CD4-positive, alpha-beta T cell treated with Interleukin-17A for 1 hour (primary cell): ENCODE measurements around the gene MEIOSIN.

Source experiments
- DNase-seq: peaks from one replicate; pipeline ENCODE4 v3.0.0-alpha.2; 2020

MEIOSIN gene

DNA sequence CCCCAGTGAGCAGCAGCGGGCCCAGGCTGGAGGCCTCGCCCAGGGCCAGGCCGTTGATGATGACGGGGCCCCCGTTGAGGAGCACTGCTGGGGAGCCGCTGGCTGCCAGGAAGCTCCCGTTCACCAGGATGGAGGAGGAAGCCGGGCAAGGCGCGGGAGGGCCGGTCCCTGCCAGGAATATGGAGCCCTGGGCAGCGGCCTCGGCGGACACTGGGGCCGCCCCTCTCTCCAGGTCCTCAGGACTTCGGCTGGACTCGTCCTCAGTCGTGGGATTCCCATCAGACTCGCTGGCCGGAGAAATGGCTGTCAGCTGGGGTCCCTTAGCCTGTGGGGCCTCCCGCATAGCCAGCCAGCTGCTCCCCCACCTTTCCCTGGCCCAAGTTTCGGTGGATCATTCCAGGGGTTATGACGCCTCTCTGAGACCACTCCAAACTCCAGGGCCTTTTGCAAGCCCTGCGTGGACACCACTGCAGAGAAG, 33.7 kb downstream of the MEIOSIN start:
- no peak for DNase-seq

DNA sequence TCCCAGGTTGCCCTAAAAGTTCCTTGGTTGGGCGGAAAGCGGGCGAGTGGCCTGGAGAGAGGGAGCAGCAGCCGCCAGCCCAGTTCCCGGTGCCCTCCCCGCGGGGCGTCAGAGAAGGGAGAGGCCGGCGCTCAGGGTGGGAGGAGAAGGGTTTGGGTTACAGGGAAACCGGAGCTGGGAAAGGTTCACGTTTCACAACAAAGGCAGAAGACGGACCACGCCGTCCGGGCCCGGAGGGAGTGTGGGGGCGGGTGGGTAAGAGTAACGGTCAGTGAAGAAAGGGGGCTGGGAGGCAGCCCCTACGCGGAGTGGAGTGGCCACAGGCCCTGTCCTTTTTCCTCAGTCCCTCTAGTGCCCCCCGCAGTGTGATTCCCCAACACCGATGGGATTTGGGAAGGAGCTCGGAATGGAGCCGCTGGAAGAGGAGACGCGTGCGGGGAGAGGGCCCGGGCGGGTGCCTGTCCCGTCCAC, 34.2 kb downstream of the MEIOSIN start:
- no peak for DNase-seq

DNA sequence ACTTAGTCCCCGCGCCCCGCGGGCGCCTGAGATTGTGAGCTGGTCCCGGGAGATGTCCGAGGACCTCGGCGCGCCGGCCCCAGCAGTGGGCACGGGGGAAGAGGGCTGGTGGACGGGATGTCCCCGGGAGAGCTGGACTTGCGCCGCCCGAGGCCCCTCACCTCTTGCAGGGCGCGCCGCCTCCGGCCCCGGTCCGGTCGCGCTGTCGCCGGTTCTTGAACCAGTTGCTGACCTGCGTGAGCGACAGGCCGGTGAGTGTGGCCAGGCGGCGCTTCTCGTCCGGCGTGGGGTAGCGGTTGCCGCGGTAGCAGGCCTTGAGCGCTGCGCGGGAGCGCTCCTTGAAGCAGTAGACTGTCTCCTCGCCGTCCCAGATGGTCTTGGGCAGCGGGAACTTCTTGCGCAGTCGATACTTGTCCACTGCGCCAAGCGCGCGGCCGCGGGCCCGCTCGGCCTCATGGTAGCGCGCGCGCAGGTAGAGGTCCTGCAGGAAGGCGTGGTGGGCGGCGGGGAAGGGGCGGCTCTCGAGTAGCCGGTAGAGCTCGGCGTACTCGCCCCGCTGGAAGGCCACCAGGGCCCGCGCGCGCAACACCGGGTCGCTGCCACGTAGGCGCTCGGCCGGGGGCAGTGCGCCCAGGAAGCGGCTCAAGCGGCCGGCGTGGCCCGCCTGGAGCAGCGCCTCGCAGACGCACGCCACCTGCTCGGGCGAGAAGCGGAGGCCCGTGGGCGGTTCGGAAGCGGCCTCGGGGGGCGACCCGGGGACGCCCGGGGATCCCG, 34.8 kb downstream of the MEIOSIN start:
- no peak for DNase-seq

DNA sequence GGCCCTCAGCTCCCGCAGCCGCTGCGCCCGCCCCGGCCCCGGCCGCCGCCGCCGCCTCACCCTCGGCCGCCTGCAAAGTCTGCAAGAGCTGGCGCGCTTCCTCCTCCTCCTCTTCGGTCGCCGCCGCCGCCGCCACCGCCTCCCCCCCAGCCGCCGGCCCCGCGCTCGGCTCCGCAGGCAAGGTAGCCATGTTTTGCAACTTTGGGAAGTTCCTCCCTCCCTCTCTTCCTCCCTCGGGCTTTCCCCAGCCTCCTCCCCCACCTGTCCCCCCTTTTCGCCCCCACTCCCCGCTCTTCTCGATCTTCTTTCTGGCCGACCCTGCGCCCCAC, 35.4 kb downstream of the MEIOSIN start:
- DNase-seq, result peak; percentile 47

DNA sequence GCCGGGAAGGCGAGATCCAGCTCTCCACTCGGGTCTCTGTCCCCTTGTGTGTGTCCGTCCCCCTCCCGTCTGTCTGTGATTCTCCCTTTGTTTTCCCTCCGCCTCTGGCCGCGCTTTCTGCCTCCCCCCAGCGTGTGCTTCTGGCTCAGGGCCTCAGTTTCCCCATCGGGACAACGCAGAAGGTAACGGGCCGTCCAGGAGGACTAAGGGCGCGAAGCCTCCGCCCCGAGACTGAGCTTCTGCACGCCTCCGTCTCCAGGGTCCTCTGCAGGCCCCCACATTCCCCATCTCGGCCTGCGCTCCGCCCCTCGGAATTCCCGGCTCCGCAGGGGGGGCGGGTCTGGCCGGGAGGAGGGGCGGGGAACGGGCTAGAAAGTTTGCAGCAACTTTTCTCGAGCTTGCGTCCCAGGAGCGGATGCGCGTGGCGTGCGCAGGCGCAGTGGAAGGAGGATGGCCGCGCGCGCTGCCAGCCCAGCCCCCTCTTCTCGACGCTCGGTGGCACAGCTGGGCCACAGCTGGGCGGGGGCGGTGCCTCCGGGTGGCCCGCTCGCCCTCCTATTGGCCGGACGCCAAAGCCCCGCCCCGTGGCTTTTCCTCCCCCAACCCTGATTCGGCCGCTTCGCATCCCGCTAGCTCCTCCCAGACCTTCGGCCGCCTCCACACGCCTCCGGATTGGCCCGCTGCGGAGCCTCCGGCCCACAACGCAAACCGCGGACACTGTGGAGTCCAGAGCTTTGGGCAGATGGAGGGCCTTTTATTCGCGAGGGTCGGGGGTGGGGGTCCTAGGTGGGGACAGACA, 35.9 kb downstream of the MEIOSIN start, which contains the start of gene SIX5:
SIX5 (minus strand) TSS at position 269 of the 799 bp plus-strand sequence. CDS start 408 bp downstream, outside the sequence.
- peak; percentile 96 for DNase-seq

DNA sequence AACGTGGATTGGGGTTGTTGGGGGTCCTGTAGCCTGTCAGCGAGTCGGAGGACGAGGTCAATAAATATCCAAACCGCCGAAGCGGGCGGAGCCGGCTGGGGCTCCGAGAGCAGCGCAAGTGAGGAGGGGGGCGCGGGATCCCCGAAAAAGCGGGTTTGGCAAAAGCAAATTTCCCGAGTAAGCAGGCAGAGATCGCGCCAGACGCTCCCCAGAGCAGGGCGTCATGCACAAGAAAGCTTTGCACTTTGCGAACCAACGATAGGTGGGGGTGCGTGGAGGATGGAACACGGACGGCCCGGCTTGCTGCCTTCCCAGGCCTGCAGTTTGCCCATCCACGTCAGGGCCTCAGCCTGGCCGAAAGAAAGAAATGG, 36.6 kb downstream of the MEIOSIN start:
- no peak for DNase-seq

DNA sequence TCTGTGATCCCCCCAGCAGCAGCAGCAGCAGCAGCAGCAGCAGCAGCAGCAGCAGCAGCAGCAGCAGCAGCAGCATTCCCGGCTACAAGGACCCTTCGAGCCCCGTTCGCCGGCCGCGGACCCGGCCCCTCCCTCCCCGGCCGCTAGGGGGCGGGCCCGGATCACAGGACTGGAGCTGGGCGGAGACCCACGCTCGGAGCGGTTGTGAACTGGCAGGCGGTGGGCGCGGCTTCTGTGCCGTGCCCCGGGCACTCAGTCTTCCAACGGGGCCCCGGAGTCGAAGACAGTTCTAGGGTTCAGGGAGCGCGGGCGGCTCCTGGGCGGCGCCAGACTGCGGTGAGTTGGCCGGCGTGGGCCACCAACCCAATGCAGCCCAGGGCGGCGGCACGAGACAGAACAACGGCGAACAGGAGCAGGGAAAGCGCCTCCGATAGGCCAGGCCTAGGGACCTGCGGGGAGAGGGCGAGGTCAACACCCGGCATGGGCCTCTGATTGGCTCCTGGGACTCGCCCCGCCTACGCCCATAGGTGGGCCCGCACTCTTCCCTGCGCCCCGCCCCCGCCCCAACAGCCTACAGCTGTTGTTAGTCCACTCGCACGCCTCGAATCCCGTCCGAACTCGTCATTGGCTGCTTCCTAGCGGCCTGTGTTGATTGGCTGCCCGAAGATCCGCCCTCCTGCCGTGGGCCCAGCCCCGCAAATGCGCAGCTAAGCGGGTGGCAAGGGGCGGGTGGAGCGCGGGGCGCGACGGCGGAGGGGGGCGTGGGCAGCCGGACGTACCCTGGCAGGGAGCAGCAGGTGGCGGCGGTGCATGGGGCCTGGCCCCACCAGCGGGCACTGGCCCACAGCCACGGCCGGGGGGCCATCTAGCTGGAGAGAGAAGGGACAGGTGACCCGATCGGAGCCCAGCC, 37.2 kb downstream of the MEIOSIN start:
- peak; percentile 91 for DNase-seq

DNA sequence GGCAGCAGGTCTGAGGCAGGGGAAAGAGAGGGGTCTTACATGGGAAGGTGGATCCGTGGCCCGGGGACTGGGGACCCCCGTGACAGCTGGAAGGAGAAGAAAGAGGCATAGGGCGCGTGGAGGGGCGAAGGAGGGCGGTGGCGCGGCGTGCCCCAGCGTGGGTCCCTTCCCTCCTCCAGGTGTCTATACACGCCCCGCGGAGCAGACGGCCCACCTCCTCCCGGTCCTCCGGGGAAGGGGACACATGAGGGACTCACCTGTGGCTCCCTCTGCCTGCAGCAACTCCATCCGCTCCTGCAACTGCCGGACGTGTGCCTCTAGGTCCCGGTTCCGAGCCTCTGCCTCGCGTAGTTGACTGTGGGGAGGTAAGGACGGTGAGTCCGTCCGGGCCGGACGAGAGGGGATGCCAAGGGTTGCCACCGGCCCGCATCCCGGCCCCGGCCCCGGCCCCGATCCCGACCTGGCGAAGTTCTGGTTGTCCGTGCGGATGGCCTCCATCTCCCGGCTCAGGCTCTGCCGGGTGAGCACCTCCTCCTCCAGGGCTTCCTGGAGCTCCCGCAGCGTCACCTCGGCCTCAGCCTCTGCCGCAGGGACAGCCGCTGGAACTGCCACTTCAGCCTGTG, 38.2 kb downstream of the MEIOSIN start:
- DNase-seq, result no peak

DNA sequence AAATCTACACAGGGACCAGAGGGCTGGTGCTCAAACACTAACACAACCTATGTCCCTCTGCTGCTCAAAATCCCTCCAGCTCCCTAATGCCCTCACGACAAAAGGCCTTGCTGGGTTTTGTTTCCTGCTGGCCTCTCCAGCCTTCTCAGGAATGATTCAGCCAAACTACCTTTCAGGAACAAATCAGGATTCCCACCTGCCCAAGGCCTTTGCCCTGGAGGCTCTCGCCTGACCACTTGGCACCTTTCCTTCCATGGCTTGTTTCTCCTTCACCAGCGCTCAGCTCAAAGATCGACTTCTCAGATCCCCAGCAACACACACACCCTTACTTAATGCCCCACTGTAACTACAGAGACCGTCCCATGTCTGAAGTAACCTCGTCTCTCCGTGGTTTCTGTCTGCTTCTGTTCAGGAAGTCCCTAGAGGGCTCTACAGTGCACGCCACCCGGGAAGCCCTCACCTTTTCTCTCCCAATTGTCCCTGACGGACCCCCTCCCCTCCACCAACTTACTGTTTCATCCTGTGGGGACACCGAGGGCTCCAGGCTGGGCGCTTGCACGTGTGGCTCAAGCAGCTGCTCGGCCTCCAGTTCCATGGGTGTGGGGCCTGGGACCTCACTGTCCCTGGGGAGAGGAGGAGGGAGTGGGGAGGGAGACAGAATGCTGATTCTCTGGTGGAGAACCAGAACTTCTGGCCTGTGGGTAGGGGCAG, 39.0 kb downstream of the MEIOSIN start:
- no peak for DNase-seq

DNA sequence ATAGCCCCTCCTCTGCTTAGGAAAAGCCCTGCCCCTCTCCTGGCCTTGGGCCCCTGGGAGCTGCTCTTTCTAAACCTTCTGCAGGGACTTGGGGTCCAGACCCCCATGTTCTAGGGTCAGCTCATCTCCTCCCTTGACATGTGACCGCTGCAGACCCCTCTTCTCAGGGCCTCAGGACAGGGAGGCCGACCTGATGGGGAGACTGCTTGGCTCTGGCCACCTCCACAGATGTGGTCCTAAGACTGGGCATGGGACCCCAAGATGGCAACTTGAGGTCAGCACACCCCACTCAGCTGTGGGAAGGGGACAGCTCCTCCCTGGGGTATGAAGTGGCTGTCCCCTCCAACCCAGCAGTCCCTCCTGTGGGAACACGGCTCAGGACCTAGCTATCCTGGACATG, 39.7 kb downstream of the MEIOSIN start:
- DNase-seq, result no peak

DNA sequence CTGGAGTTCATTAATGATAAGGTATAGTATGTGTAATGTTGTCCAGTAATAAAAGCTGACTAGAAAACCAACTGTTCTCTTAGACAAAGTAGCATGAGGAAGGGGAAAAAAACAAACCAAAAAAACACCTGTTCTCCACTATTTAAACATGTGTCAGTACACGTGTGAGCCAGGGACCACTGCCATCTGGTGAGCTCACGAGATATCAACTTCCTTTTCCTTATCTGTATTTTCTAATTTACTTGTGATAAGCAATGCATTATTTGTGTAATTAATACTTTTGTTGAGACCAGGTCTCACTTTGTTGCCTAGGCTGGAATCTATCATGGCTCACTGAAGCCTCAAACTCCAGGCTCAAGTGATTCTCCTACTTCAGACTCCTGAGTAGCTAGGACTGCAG, 40.1 kb downstream of the MEIOSIN start:
- no peak for DNase-seq

DNA sequence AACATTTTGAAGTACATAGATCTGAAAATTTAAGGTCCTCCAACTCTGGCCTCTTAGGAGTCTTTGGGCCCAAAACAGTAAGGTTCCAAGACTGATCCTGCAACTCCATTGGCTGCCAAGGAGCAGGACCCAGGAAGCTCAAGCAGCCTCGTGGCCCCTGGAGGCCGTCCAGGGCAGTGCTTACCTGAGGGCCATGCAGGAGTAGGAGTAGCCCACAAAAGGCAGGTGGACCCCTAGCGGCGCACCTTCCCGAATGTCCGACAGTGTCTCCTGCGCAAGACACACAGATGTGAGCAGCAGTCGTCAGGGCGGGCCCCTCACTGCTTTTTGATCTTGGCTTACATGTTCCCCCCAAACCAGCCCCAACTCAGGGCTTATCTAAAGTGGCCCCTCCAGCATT, 41.5 kb downstream of the MEIOSIN start:
- DNase-seq, result no peak

DNA sequence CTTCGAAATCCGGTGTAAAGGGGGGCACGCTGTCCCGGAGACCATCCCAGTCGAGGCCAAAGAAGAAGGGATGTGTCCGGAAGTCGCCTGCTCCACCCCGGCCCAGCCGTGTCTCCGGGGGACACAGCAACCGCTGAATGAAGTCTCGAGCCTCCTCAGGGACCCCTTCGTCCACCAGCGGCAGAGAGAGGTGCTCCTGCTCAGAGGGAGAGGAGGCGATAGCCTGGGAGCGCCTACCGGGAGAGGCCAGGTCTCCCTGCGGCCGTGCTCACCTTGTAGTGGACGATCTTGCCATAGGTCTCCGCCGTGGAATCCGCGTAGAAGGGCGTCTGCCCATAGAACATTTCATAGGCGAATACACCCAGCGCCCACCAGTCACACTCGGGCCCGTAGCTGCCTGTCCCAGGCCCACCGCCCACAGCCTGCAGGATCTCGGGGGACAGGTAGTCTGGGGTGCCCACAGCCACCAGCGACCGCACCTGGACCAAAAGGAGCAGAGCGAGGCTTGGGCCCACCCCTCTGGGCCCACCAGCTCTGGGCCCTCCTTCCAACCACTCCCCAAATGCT, 44.2 kb downstream of the MEIOSIN start:
- DNase-seq, result no peak

DNA sequence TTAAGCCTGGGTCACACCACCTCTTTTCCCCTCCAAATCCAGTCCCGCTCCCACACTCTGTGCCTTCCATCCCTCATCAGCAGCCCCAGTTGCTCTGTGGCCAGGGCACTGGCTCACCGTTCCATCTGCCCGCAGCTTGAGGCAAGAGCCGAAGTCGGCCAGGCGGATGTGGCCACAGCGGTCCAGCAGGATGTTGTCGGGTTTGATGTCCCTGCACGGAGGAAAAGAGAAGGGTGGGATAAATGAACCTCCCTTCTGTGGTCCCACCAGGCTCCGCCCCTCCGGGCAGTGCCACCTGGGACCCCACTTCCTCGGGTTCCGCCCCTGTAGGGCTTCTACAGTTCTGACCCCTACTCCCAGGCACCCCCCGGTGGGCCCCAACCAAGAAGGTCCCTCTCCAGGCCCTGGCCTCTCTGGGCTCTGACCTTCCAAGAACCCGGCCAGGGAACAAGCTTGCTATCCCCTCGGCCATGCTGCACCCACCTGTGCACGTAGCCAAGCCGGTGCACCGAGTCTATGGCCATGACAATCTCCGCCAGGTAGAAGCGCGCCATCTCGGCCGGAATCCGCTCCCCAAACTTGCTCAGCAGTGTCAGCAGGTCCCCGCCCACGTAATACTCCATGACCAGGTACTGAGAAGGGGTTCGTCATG, 44.9 kb downstream of the MEIOSIN start:
- DNase-seq, result no peak

DNA sequence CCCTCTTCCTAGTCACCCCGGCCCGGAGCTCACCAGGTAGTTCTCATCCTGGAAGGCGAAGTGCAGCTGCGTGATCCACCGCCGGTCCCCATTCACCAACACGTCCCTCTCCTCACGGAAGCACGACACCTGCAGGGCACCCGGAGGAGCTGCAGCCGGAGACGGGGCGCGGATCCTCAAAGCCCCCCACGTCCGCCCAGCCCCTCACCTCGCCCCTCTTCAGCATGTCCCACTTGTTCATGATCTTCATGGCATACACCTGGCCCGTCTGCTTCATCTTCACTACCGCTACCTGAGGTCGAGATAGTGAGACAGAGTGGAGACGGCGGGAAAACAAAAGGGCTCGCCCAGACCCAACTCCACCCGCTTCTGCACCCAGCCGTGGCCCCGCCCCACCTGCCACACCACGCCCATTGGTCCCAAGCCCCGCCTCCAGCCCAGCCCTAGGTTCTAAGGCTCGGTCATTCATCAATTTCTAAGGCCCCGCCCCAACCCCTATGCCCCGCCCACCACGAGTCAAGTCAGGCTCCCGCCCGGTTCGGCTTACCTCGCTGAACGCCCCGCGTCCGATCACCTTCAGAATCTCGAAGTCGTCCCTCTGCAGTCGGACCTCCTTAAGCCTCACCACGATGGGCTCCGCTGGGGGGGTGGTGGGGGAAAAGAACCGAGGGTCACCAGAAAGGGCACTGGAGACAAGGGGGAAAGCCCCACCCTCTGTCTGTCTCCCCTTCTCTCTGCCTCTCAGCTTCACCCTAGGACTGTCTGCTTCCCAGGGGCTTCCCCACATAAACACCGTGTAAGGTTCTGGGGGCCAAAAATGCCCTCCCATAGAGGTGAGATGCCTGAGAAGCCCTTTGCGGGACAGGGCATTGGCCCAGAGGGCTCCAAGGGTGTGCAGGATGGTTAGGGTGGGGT, 46.2 kb downstream of the MEIOSIN start:
- peak; percentile 90 for DNase-seq

DNA sequence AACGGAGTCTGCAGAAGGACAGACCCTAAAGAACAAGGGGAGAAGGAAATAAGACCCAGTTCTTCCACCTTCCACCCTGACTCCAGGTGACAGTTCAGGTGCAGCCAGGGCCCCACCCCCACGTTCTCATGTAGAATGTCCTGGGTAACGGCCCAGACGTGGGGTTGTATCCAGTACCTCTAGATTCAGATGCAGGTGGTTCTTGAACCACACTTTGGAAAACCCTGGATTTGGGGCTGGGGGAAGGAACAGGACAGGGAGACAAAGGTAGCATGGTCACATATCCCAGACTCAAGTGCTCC, 46.9 kb downstream of the MEIOSIN start:
- DNase-seq, result no peak

DNA sequence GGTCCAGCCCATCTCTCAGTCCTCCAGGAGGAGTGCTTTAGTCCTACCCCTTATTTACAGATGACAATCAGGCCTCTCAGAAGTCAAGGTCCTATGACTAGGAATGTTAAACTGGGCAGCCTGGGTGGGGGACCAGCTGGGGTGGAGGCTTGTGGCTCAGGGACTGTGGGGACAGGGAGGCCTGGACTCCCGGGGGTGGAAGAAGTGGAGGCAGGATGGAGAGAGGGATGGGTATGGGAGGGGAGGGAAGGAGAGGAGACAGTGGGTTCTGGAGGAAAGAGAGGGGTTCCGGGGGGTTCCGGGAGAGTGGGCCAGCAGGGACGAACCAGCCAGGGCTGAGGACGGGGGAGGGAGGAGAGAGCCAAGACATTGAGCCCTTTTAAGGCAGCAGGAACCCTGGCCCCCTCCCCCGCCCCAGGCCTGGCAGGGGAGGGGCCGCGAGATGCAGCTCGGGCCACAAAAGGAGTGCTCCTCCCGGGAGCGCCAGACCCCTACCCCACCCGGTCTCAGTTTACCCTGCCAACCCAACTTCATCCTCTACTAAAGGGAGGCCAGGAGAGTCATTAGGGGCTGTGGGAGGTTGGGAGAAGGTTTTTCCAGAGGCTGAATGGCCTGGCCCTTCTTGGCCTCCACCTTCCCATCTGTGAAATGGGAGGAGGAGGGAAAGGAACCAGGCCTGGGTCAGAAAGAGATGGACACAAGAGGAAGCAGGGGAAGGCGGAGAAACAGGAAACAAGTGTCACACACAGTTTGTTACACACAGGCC, 47.4 kb downstream of the MEIOSIN start:
- no peak for DNase-seq

DNA sequence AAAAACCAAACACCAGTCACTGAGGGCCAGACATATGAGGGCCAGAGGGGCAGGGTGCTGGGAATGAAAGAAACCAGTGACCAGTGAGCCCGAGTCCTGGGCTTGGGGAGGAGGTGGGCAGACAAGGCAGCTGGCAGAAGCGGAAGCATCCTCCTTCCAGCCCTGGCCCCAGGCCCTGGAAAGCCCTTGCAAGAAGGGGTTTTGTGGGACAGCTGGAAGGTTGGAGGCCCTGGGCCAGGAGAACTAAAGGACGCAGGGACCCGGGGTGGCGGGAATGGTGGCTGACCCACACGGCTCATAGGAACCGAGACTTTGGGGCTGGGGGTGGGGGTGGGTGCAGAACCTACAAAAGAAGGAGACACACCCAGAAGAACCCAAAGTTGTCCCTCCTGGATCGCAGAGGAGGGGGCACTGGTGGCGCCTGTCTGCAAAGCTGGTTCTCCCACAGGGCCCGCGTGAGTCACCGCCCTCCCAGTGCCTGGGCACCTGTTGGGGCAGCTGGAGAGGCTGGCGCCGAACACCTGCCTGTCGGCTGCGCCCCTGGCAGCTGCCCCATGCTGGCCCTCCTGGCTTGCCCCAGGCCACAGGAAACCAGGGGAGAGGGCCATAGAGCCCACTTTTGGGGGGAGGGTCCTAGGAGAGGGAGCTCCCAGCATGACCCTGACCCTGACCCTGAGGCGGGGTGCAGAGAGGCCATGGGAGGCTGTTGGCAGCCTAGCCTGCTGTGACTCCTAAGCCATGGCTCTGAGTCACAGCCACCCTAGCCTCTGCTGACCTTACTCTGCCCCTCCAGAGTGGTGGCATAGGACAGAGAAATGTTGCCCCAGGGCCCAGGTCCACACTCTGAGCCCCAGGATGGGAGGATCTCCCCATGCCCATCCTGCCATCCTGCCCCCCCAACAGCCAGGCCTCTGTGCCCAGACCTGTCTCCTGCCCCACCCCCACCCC, 48.2 kb downstream of the MEIOSIN start:
- no peak for DNase-seq
